HUDEP-2 (cell line): ENCODE results near the gene NHLRC2.
"Not testable (repeated sequence)": the region's sequence is repeated elsewhere in the genome, so short reads cannot be mapped to it uniquely, and the experiment has no call there.

Experiments
- DNase-seq, 76 experiments: peaks; one replicate each; lab custom pipeline; 2025; ENCODE audit not compliant: unreplicated experiment in 76 of 76; lab: John Stamatoyannopoulos, UW

The NHLRC2 gene, protein sequence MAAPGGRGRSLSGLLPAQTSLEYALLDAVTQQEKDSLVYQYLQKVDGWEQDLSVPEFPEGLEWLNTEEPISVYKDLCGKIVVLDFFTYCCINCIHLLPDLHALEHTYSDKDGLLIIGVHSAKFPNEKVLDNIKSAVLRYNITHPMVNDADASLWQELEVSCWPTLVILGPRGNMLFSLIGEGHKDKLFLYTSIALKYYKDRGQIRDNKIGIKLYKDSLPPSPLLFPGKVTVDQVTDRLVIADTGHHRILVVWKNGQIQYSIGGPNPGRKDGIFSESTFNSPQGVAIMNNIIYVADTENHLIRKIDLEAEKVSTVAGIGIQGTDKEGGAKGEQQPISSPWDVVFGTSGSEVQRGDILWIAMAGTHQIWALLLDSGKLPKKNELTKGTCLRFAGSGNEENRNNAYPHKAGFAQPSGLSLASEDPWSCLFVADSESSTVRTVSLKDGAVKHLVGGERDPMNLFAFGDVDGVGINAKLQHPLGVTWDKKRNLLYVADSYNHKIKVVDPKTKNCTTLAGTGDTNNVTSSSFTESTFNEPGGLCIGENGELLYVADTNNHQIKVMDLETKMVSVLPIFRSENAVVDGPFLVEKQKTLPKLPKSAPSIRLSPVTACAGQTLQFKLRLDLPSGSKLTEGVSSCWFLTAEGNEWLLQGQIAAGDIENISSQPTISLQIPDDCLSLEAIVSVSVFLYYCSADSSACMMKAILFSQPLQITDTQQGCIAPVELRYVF

DNA sequence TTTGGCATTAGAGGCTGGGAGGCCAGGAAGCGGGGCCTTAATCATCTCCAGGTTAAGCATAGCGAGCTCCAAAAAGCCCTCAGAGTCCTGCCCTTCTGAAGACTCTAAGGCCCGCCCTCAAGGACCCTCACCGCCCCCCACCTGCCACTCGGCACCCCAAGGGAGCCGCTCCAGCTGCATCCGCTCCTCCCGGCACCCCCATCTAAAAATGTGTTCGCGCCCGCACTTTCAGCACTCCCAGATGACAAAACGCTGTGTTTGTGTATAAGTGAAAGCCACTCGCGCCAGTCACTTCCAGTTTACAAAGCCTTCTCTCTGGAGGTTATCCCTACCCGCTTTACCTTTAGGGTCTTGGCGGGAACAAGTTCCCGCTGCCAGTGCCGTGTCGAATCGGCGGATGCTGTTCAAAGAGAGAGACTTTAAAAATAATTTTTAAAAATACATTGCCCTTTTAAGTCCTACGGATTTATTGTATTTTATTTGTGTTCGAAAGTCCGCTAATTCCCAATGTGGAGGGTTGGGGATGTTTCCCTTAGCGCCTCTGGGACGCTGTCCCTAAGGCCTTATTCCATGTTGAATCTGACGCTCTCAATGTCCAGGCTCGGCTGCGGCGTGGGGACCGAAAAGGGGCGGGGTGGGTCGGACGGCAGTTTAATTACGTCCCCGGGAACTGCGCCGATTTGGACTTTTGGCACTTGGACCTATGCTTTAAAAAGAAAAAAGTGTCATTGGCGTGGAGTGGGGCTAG, at the start of gene NHLRC2, which contains the start of gene DCLRE1A:
NHLRC2 (plus strand) TSS at position 649 of the 748 bp plus-strand sequence. CDS start 212 bp downstream, outside the sequence.
DCLRE1A (minus strand) TSS at position 70 of the 748 bp plus-strand sequence. CDS start 900 bp downstream, outside the sequence.
- DNase-seq, result peak in 72 of 76 experiments; percentile 5 to 87 (median 62)

DNA sequence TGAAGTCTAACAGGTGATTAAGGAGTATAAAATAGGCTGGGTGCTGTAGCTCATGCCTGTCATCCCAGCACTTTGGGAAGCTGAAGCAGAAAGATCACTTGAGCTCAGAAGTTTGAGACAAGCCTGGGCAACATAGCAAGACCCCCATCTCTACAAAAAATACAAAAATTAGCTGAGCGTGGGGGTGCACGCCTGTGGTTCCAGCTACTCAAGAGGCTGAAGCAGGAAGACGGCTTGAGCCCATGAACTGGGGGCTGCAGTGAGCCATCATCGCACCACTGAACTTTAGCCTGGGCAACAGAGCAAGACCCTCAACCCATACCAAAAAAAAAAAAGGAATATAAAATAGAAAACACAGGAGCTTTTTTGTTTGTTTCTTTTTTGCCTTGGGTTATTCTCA, 48.0 kb upstream of the NHLRC2 start:
- DNase-seq, result no peak

DNA sequence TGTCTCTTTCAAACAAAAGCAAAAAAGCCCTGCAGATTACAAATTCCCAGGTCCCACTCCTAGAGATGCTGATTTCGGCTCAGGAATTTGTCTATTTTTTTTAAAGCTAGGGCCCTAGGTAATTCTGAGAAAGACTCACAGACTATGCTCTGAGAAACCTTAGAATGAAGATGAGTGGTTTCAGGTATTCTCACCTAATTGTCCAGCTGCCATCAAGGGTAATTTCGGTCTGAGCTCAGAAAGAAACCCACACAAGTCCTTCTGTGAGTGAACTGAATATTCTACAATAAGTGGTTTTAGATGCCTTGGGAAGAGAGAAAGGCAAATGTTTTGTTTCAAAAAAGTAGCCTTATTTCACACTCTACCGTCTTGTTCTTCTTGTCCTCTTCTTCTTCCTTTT, 46.3 kb upstream of the NHLRC2 start:
- no peak for DNase-seq

DNA sequence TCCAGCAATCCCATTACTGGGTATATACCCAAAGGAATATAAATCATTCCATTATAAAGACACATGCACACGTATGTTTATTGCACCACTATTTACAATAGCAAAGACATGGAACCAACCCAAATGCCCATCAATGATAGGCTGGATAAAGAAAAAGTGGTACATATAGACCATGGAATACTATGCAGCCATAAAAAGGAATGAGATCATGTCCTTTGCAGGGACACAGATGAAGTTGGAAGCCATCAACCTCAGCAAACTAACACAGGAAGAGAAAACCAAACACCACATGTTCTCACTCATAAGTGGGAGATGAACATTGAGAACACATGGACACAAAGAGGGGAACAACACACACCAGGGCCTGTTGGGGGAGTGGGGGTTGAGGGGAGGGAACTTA, 39.8 kb upstream of the NHLRC2 start:
- not testable (repeated sequence) for DNase-seq

DNA sequence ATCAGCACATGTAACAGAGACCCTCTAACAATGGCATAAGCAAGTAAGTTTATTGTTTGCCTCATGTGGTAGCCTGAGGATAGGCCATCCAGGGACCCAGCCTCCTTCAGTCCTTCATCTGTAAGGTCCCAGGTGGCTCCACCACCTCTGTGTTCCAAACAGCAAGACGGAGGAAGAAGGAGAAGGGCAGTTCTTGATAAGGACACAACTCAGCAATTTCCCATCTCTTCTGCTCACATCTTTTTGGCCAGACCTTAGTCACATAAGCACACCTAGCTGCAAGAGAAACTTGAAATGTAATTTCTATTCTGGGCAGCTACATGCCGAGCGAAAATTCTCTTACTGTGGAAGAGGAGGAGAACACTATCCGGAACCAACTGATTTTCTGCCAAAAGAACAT, 34.5 kb upstream of the NHLRC2 start:
- DNase-seq, result no peak

DNA sequence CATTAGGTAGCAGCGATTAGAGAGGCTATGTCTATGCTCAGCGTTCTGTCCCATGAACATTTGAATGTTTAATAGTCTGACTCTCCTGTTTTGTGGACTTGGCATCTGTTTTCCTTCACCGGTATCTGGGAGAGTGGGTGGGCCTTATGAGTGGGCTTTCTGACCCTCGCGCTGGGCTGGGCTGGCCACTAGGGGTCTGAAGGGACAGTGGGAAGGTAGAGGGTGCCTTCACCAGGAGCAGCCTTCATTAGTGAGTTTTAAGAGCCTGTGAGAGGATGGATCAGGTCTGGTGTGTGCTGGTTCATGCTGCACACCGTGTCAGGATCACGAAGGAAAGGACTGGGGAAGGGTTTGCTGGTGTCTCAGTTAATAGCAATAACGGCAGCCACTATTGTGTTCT, 34.0 kb upstream of the NHLRC2 start:
- DNase-seq, result no peak

DNA sequence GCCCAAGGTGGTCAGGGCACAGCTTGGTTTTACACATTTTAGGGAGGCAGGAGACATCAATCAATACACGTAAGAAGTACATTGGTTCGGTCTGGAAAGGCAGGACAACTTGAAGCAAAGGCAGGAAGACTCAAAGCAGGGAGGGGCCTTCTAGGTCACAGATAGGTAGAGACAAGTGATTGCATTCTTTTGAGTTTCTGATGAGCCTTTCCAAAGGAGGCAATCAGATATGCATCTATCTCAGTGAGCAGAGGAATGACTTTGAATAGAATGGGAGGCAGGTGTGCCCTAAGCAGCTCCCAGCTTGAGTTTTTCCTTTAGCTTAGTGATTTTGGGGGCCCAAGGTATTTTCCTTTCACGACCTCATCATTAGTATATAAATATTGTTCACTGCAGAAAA, 33.2 kb upstream of the NHLRC2 start:
- DNase-seq, result not testable (repeated sequence)

DNA sequence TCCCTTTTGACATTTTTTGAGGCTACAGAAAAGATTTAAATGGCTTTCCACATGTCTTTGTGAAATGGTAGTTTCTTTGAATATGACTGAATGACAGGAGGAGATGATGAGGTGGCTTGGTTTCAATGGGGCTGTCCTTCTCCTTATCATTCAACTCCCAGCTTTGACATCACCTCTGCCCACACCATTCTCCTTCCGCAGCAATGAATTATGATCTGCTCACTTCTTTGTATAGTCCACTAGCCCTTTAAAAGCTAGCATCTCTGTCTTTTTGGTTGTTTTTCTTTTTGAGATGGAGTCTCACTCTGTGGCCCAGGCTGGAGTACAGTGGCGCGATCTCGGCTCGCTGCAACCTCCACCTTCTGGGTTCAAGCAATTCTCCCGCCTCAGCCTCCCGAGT, 32.3 kb upstream of the NHLRC2 start:
- peak in 3 of 76 experiments; percentile 8 to 19 (median 10) for DNase-seq

DNA sequence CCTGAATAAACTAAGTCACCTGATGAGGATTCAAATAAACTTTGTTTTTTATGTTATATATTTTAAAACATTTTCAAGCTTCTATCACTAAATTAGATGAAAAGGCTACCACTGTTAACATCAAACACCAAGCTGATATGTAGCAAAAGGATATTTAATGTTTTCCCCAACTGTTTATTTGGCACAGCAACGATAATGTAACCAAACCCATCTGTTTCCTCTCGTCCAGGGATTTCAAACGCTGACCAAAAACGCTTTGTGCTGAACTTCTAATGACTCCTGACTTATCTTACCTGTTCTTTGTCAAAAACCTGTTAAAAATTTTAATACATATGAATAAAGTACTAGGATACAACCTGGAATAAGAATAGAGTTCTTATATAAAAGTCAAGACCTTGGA, 31.1 kb upstream of the NHLRC2 start:
- DNase-seq, result no peak

DNA sequence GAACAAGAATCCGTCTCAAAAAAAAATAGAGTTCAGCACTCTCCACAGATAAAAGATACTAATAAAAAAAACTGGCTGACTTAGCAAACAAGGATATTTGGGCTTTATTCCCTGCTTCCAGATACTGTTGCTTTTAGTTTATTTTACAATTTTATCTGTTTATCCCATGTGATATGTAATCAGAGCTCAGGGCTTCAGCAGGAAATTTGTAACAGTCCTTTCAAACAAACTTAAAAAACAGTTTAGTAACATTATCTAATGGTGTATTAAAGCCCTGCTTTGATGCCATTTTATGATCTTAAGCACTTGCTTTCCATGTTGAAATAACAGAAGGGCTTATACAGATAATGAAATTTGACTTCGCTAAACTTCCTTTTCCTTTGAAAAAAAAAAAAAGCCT, 28.7 kb upstream of the NHLRC2 start:
- DNase-seq, result no peak

DNA sequence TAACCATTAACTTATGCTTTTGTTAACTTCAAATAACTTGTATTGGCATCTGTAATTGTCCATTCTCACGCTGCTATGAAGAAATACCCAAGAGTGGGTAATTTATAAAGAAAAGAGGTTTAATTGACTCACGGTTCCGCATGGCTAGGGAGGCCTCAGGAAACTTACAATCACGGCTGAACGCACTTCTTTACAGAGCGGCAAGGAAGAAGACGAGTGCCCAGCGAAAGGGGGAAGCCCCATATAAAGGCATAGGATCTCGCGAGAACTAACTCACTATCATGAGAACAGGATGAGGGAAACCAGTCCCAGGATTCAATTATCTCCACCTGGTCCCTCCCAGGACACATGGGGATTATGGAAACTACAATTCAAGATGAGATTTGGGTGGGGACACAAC, 25.9 kb upstream of the NHLRC2 start:
- DNase-seq, result not testable (repeated sequence)

DNA sequence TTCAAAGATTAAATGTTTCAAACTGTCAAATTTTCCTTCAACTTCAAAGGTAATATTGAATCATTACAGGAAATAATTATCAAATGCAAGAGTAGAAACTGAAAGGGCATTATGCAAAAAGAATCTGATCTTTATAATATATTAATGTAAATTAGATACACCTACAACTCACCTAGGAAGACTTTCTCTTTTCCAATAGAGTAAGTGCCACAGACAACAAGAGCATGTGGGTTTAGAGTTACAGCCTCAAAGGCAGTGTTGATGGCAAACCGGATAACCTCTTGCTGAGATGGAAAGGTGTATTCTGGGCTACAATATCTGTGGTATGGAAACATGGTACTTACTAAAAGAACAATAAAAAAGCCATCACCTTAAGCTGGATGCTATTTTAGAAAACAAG, 12.3 kb upstream of the NHLRC2 start:
- DNase-seq, result no peak

DNA sequence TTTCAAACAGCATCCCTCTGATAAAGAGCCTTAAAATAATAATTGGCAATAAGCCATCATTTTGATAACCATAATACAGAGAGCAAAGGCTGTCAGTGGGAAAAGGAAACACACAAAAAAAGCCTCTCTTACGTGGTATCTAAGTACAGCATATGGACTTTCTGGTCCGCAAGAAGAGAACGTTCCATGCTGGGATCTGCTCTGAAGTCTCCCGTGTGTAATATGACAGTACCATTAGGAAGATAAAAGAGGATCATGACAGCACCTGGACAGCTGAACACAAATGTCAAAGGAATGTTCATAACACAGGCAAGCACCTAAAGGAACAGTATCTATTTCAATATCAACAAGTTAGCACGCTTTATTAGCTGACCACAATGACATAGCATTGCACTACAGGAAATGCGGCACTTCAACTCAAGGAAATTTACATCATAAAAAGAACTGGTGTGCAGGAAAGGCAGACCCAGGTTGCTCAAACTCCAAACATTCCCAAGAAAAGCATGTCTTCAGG, 10.4 kb upstream of the NHLRC2 start:
- DNase-seq, result peak in 2 of 76 experiments; percentile 7 to 42

DNA sequence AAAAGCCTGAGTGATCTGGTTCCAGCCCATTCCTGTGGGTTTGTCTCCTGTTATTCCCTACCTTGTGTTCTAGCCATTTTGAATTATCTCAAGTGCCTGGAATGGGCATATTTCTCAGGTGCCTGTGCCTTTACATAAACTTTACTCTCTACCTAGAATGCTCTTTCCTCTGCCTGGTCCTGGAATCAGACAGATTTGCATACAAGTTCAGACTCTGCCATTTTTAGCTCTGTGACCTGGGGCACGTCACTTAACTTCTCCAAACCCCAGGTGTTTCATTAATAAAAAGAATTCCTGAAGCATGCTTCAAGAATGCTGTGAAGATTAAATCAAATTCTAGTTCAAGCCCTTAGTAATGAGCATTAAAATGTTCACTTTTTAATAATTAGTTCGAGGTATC, 8.4 kb upstream of the NHLRC2 start:
- DNase-seq, result no peak

DNA sequence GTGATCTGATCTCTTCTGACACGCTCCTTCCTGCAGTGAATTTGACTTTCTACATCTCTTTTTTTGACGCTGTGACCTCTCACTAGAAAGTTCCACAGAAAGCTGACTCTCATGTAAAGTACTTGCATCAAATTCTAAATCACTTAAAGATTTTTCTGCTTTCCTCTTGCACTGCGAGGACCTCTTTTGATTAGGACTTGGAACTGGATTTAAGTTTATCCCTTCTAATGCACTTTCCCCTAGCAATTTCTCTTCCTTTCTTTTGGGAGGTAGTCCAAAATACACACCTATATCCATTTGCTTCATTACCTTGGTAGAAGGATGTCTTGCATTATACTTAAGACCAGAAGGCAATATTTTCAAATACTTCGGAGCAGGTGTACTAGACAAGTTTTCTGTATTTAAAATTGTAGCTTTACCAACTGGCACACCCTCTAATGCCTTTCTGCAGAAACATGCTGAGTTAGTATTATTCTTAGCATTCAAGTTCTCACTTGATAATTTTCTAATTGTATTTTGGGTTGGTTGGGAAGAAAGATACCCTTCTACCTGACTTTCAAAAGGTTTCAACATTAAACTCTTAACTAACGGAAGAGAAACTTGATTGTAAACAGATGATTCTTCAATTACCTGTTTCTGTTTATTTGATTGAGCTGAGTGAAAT, 5.2 kb upstream of the NHLRC2 start:
- no peak for DNase-seq

DNA sequence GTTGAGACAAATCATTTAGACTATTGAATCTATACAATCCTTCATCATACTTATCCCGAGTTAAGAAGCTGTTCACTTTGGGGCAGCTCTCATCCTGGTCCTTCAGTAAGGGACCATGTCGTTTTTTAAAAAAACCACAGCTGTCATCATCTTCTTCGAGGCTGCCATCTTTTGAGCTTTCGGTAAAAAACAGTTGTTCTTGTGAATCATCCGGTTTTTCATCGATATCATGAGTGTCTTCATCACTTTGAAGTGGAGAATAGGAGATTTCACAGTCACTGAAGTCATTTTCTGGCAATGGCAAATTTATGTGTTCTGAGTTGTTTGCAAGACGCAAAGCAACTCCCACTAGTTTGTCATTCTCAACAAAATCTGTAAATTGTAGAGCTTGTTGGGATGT, 4.5 kb upstream of the NHLRC2 start:
- no peak for DNase-seq

DNA sequence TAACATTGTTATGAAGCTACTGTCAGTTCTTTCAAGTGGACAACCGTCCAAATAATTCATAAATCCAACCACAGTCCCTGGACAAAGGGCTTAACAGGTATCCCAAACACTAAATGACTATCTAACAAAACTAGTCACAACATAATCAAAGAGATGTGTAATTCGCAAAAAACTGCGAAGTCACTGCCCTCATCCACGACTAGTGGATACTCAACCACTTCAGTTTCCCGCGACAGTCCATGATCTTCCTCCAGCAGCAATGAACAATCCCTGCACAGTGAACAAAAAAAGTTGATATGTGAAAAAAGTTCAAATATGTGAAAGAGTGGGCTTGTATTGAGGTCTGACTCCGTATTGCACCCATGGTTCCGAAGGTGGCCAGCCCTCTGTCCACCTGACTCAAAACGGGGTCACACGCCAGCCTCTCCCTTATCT, 866 bp upstream of the NHLRC2 start:
- peak in 10 of 76 experiments; percentile 15 to 71 (median 50) for DNase-seq

DNA sequence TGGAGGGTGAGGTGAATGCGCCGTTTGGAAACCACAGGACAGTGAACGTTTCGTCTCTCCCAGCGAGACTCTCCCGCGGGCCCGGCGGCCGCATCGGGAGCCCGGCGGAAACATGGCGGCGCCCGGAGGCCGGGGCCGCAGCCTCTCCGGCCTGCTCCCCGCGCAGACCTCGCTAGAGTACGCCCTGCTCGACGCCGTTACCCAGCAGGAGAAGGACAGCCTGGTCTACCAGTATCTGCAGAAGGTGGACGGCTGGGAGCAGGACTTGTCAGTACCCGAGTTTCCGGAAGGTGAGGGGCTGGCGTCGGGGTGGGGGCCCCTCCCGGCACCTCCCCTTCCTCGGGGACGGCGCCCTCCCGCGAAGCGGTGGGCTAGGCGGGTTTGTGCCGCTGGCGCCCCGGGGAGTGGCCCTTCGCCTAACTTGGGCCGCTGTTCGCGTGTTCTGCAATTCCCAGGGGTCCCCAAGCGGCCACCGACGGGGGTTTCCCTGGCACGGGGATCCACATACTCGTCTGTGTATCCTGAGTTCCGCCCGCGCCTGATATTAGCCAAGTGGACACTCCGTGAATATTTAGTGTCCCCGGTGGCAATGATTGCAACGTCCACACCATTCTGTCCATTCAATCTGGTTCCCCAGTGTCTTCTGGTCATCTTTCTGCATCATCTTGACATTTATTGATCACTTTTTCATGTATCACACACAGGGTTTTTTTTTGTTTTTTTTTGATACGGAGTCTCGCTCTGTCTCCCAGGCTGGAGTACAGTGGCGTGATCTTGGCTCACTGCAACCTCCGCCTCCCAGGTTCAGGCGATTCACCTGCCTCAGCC, 514 bp downstream of the NHLRC2 start:
- DNase-seq, result peak in 34 of 76 experiments; percentile 7 to 73 (median 40)

DNA sequence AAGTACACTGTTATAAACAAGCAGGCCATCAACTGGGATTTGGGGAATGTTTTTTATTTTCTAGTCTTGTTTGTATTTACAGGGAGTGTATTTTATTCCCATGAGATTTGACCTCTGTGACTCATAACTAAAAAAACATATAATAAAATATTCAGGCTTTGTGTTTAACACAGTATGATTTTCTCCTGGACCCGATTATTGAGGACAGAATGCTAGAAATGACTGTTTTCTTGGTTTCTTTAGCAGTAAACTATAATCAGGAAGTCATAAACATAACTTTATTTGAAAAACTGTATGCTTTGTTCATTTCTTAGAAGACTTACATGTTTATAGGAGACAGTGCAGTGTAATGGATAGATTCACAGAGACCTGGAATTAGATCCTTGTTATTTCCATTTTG, 2.1 kb downstream of the NHLRC2 start:
- DNase-seq, result no peak
